CD14-positive monocyte (primary cell): Measurements from ENCODE around the gene MAP1LC3B. TPM values are rescaled to one million over a fixed set of nuclear protein-coding genes. Genes with fewer than 3 reads are reported as not detected.

Source experiments
- DNase-seq, 3 donors: peaks; one replicate each; pipeline ENCODE4 v3.0.0-alpha.2; 2011 to 2022
- H2AFZ ChIP-seq: 2 replicates; pipeline ENCODE4 v1.6.0; 2012; ENCODE audit warnings: mild to moderate bottlenecking, low read depth, low read length, inconsistent platforms; ENCODE audit not compliant: insufficient read depth, poor library complexity, severe bottlenecking
- H3K27ac ChIP-seq, 2 donors: 1 replicate in 1 of 2; 2 replicates in 1 of 2; pipeline ENCODE4 v1.5.1; 2012 to 2013; ENCODE audit warnings: low read length in 2 of 2, control low read depth in 1 of 2, inconsistent platforms in 1 of 2, low read depth in 1 of 2, mild to moderate bottlenecking in 1 of 2
- H3K27me3 ChIP-seq, 2 donors: one replicate each; pipeline versions ENCODE4 v1.6.0 to v1.6.1; 2011 to 2013; ENCODE audit warnings: low read length in 2 of 2; ENCODE audit not compliant: control insufficient read depth in 2 of 2, insufficient read depth in 2 of 2
- H3K36me3 ChIP-seq, 2 donors: replicated peaks in 1 of 2; 1 replicate in 1 of 2; 2 replicates in 1 of 2; pipeline versions ENCODE4 v1.5.1 to v1.6.1; 2012 to 2013; ENCODE audit warnings: low read length in 2 of 2, control low read depth in 1 of 2, inconsistent platforms in 1 of 2, mild to moderate bottlenecking in 1 of 2; ENCODE audit not compliant: insufficient read depth in 2 of 2, control insufficient read depth in 1 of 2
- H3K4me1 ChIP-seq, 2 donors: 1 replicate in 1 of 2; 2 replicates in 1 of 2; pipeline versions ENCODE4 v1.5.1 to v1.6.1; 2012 to 2013; ENCODE audit warnings: low read length in 2 of 2, control low read depth in 1 of 2, inconsistent platforms in 1 of 2, mild to moderate bottlenecking in 1 of 2, moderate library complexity in 1 of 2; ENCODE audit not compliant: insufficient read depth in 2 of 2, control insufficient read depth in 1 of 2
- H3K4me2 ChIP-seq: replicated peaks from 2 replicates; pipeline ENCODE3; 2012; ENCODE audit warnings: low read length, moderate library complexity, mild to moderate bottlenecking; ENCODE audit not compliant: poor library complexity, severe bottlenecking; ENCODE audit errors: extremely low read depth
- H3K4me3 ChIP-seq, 3 experiments: fragments of 200-600 bp in 1 of 3; sonication (generic) in 1 of 3; replicated peaks in 1 of 3; 1 replicate in 2 of 3; 2 replicates in 1 of 3; pipeline ENCODE4 v1.5.1; 2011 to 2013; ENCODE audit warnings: low read length in 3 of 3, mild to moderate bottlenecking in 3 of 3, control low read depth in 2 of 3, low read depth in 2 of 3, inconsistent platforms in 1 of 3, moderate library complexity in 1 of 3
- H3K79me2 ChIP-seq: 2 replicates; pipeline ENCODE4 v1.6.0; 2012; ENCODE audit warnings: mild to moderate bottlenecking, control low read depth, inconsistent platforms, low read length, moderate library complexity; ENCODE audit not compliant: insufficient read depth
- H3K9ac ChIP-seq: 2 replicates; pipeline ENCODE4 v1.6.0; 2017; ENCODE audit warnings: low read length, mild to moderate bottlenecking; ENCODE audit not compliant: insufficient read depth, poor library complexity, severe bottlenecking
- H3K9me3 ChIP-seq, 2 donors: replicated peaks in 1 of 2; 1 replicate in 1 of 2; 2 replicates in 1 of 2; pipeline versions ENCODE4 v1.5.1 to v1.6.1; 2012 to 2013; ENCODE audit warnings: low read length in 2 of 2, control low read depth in 1 of 2; ENCODE audit not compliant: control insufficient read depth in 1 of 2, insufficient read depth in 1 of 2
- H4K20me1 ChIP-seq: 2 replicates; pipeline ENCODE4 v1.6.0; 2012; ENCODE audit warnings: mild to moderate bottlenecking, low read length, control low read depth, moderate library complexity; ENCODE audit not compliant: insufficient read depth
- H3K27ac Mint-ChIP-seq, 7 donors: one replicate each; pipeline ENCODE4 v1.8.0; 2020; ENCODE audit warnings: mild to moderate bottlenecking in 7 of 7, mixed read lengths in 7 of 7, moderate library complexity in 6 of 7, inconsistent platforms in 2 of 7
- H3K27me3 Mint-ChIP-seq, 3 donors: one replicate each; pipeline ENCODE4 v1.8.0; 2021 to 2022; ENCODE audit warnings: low read depth in 3 of 3, mild to moderate bottlenecking in 3 of 3, mixed read lengths in 3 of 3, moderate library complexity in 3 of 3, inconsistent platforms in 1 of 3
- H3K36me3 Mint-ChIP-seq, 2 donors: one replicate each; pipeline ENCODE4 v1.8.0; 2020; ENCODE audit warnings: mixed read lengths in 2 of 2, inconsistent platforms in 1 of 2, mild to moderate bottlenecking in 1 of 2
- H3K4me1 Mint-ChIP-seq: one replicate; pipeline ENCODE4 v1.8.0; 2020; ENCODE audit warnings: mild to moderate bottlenecking, mixed read lengths
- H3K4me3 Mint-ChIP-seq, 2 donors: one replicate each; pipeline ENCODE4 v1.8.0; 2020; ENCODE audit warnings: mild to moderate bottlenecking in 2 of 2, mixed read lengths in 2 of 2, moderate library complexity in 1 of 2
- H3K9me3 Mint-ChIP-seq, 7 donors: one replicate each; pipeline ENCODE4 v1.8.0; 2020 to 2022; ENCODE audit warnings: mixed read lengths in 7 of 7, mild to moderate bottlenecking in 6 of 7, moderate library complexity in 6 of 7, inconsistent platforms in 2 of 7
- WGBS: methylation state at CpG from one replicate; pipeline ENCODE4 v1.1.5; 2013; ENCODE audit warnings: missing lambda C conversion rate; ENCODE audit not compliant: insufficient coverage; 5-methylcytosine and 5-hydroxymethylcytosine counted together
- intact Hi-C, 2 donors: fragments of 100-400 bp; cut with micrococcal nuclease; formaldehyde crosslinking; loops; one replicate each; pipeline versions ENCODE4 v1.15.0 to v1.15.1; 2023
- polyA plus RNA-seq, 3 donors: library from polyadenylated mRNA; depleted of rRNA in 1 of 3; unstranded in 2 of 3; stranded (reverse) in 1 of 3; fragments of 300-500 nt in 2 of 3; fragments of >200 nt in 1 of 3; fragmentation: Illumina TruSeq in 2 of 3; gene quantifications; 1 replicate in 2 of 3; 2 replicates in 1 of 3; pipeline ENCODE4 v1.2.3, GENCODE V29; 2012 to 2021
- TF ChIP-seq, protein P1 (sequence below): fragments of 200-600 bp; IDR thresholded peaks from one replicate; pipeline ENCODE4 v1.8.0; 2022; ENCODE audit warnings: antibody characterized with exemption, mild to moderate bottlenecking

MAP1LC3B gene
- polyA plus RNA-seq, 3 donors, result 102 to 147 (median 140) TPM

DNA sequence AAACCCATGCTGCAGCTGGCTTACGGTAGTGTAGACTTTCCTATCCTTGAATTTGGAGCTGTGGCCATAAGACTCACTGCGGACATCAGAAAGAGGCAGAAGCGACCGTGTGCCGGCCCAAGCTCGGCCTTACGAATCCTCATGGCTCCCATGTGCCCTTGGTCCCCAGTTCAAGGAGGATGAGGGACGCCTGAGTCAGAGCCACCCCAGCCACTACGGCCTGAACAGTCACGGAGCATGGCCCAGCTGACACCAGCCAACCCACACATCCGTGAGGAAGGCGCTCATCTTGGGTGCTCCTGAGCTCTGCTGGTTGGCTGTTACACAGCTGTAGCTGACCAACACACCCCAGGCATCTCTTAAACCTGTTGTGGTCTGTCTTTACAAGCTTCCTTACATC is 56.7 kb downstream of the MAP1LC3B start:
- intact Hi-C loops, result no loop called here
- Histone ChIP-seq H3K4me2 (no peak overlapping the region), H3K27ac (no peak overlapping the region), H3K9me3 (no peaks in the 10 kb centered on the region), H3K36me3 (peaks cover 10 to 47% of the 10 kb centered on the region in 2 donors), H2AFZ (no peak overlapping the region), H3K27me3 (no peaks in the 10 kb centered on the region), H3K79me2 (no peaks in the 10 kb centered on the region), H3K9ac (no peak overlapping the region), H3K4me1 (no peaks in the 10 kb centered on the region), H4K20me1 (no peaks in the 10 kb centered on the region), H3K4me3 (no peak overlapping the region)
- H3K36me3 Mint-ChIP-seq, result peaks cover 41 to 75% of the 10 kb centered on the region in 2 donors
- 96% methylated on average over 12 of the region's 12 CpGs for WGBS
- H3K4me1 Mint-ChIP-seq, result no peaks in the 10 kb centered on the region
- H3K4me3 Mint-ChIP-seq, result no peak overlapping the region
- TF ChIP-seq, protein P1, sequence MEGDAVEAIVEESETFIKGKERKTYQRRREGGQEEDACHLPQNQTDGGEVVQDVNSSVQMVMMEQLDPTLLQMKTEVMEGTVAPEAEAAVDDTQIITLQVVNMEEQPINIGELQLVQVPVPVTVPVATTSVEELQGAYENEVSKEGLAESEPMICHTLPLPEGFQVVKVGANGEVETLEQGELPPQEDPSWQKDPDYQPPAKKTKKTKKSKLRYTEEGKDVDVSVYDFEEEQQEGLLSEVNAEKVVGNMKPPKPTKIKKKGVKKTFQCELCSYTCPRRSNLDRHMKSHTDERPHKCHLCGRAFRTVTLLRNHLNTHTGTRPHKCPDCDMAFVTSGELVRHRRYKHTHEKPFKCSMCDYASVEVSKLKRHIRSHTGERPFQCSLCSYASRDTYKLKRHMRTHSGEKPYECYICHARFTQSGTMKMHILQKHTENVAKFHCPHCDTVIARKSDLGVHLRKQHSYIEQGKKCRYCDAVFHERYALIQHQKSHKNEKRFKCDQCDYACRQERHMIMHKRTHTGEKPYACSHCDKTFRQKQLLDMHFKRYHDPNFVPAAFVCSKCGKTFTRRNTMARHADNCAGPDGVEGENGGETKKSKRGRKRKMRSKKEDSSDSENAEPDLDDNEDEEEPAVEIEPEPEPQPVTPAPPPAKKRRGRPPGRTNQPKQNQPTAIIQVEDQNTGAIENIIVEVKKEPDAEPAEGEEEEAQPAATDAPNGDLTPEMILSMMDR, result no peak
- H3K9me3 Mint-ChIP-seq, result peaks cover 0 to under 1% (median 0%) of the 10 kb centered on the region in 7 donors
- no peak for DNase-seq
- H3K27me3 Mint-ChIP-seq, result peaks cover 0 to 2% (median 2%) of the 10 kb centered on the region in 3 donors
- no peak overlapping the region for H3K27ac Mint-ChIP-seq

DNA sequence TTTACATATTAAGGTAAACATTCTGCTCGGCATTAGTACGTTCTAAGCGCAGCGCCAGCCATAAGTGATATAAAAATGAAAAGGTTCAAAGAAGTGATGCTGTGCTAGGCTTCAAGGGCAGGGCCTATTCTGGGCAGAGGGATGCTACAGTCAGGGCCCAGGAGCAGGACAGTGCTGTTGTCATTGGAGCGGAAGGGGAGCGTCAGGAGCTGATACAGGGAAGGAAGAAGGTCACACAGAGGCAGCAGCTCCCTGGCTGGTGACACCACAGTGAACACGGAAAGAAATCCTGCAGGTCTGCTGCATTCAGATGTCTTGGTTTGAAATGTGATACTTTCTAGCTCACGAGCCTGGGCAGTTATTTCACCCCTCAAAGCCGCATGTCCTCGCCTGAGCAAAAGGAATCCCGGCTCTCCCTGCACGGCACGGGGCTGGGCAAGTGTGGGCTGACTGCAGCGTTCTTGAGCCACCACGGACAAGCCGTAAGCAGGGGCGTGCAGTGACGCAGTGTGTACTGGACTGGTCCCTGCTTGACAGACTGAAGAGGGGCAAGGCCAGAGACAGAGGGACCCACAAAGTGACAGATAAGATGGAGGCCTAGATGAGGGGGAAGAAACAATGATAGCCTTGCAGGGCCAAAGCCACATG is 59.6 kb downstream of the MAP1LC3B start:
- no peaks in the 10 kb centered on the region for H3K9me3 Mint-ChIP-seq
- H3K4me2 ChIP-seq, result no peak overlapping the region
- WGBS, result over 99% methylated on average over 18 of the region's 18 CpGs
- H3K36me3 Mint-ChIP-seq, result peaks cover 33 to 65% of the 10 kb centered on the region in 2 donors
- H3K4me1 ChIP-seq, result no peaks in the 10 kb centered on the region
- intact Hi-C loops, result no loop called here
- no peak for DNase-seq
- H3K4me3 Mint-ChIP-seq, result no peak overlapping the region
- peaks cover 10 to 35% of the 10 kb centered on the region in 2 donors for H3K36me3 ChIP-seq
- no peak overlapping the region for H3K27ac ChIP-seq
- no peaks in the 10 kb centered on the region for H3K4me1 Mint-ChIP-seq
- H3K27me3 ChIP-seq, result no peaks in the 10 kb centered on the region
- no peaks in the 10 kb centered on the region for H3K9me3 ChIP-seq
- no peaks in the 10 kb centered on the region for H3K79me2 ChIP-seq
- TF ChIP-seq, protein P1, result no peak
- no peak overlapping the region for H3K4me3 ChIP-seq
- H3K9ac ChIP-seq, result no peak overlapping the region
- H2AFZ ChIP-seq, result no peak overlapping the region
- peak overlapping the region in 1 of 7 donors; percentile 73 for H3K27ac Mint-ChIP-seq
- no peaks in the 10 kb centered on the region for H4K20me1 ChIP-seq
- peaks cover 0 to 2% (median 2%) of the 10 kb centered on the region in 3 donors for H3K27me3 Mint-ChIP-seq
